Activated CD4-positive, alpha-beta T cell treated with anti-CD3 and anti-CD28 coated beads, Interleukin-2, amount 10 ng/mL, durations not matched to agents 7 days and 5 days (primary cell): ENCODE data around the gene C1orf52. TPM values are rescaled to one million over a fixed set of nuclear protein-coding genes. Genes with fewer than 3 reads are reported as not detected.
"Not testable (repeated sequence)": the region's sequence is repeated elsewhere in the genome, so short reads cannot be mapped to it uniquely, and the experiment has no call there.

ENCODE experiments used
- CTCF ChIA-PET: fragments of 350-600 bp; sonication (Branson Sonifier 250); formaldehyde crosslinking; loops from one replicate; lab custom pipeline; 2021; ENCODE audit warnings: antibody characterized with exemption; lab: Charles Lee
- POLR2A ChIA-PET: fragments of 350-600 bp; sonication (Branson Sonifier 250); formaldehyde crosslinking; loops from one replicate; lab custom pipeline; 2021; ENCODE audit warnings: antibody characterized with exemption; lab: Charles Lee
- DNase-seq: peaks from one replicate; pipeline ENCODE4 v3.0.0-alpha.2; 2020
- H3K27ac Mint-ChIP-seq: one replicate; pipeline ENCODE4 v1.8.0; 2021; ENCODE audit warnings: mild to moderate bottlenecking, moderate library complexity, mixed read lengths
- H3K27me3 Mint-ChIP-seq: one replicate; pipeline ENCODE4 v1.8.0; 2021; ENCODE audit warnings: mixed read lengths
- H3K36me3 Mint-ChIP-seq: one replicate; pipeline ENCODE4 v1.8.0; 2021; ENCODE audit warnings: low read depth, mixed read lengths
- H3K4me1 Mint-ChIP-seq: one replicate; pipeline ENCODE4 v1.8.0; 2021; ENCODE audit warnings: mixed read lengths
- H3K4me3 Mint-ChIP-seq: one replicate; pipeline ENCODE4 v1.8.0; 2021; ENCODE audit warnings: mild to moderate bottlenecking, moderate library complexity, mixed read lengths
- H3K9me3 Mint-ChIP-seq: one replicate; pipeline ENCODE4 v1.8.0; 2021; ENCODE audit warnings: mixed read lengths
- total RNA-seq, 2 experiments: library from RNA; stranded (reverse); gene quantifications; one replicate each; pipeline ENCODE4 v1.2.3, GENCODE V29; 2021

Gene C1orf52
- total RNA-seq, 2 experiments from 2014 or later: 24.5 to 26.4 TPM

GRCh38 chr1:85276215-85276977 lies 16.9 kb upstream of the C1orf52 start, which contains the start of gene BCL10:
Gene BCL10, minus strand, starts transcription at chr1:85276632. Its CDS starts 280 bp downstream, at chr1:85276352.
- H3K36me3 Mint-ChIP-seq: peaks cover 26% of the 10 kb centered on the region
- peak within 1 kb of the TSS; percentile 83 for H3K4me3 Mint-ChIP-seq
- H3K9me3 Mint-ChIP-seq: no peaks in the 10 kb centered on the region
- ChIA-PET CTCF (interaction anchor here (0.6 to 3.7 kb wide), 10 partner anchors 9 to 685 kb away, joined by 3 to 38 read pairs (median 4); partner anchors contain the start of gene C1orf52), POLR2A (interaction anchor here (1.9 kb wide), 1 partner anchor 18 kb away, joined by 13 read pairs; the partner anchor contains the start of gene C1orf52)
- DNase-seq: peak; percentile 97
- peaks cover 19% of the 10 kb centered on the region for H3K27me3 Mint-ChIP-seq
- peaks cover 50% of the 10 kb centered on the region for H3K4me1 Mint-ChIP-seq
- peak within 1 kb of the TSS; percentile 95 for H3K27ac Mint-ChIP-seq

GRCh38 chr1:85275701-85276214 lies 16.3 kb upstream of the C1orf52 start:
- H3K36me3 Mint-ChIP-seq: peaks cover 30% of the 10 kb centered on the region
- H3K4me1 Mint-ChIP-seq: peaks cover 56% of the 10 kb centered on the region
- peak overlapping the region; percentile 83 for H3K4me3 Mint-ChIP-seq
- peak; percentile 15 for DNase-seq
- H3K27me3 Mint-ChIP-seq: peaks cover 13% of the 10 kb centered on the region
- peak overlapping the region; percentile 95 for H3K27ac Mint-ChIP-seq
- H3K9me3 Mint-ChIP-seq: no peaks in the 10 kb centered on the region
- ChIA-PET POLR2A (interaction anchor here (1.9 kb wide), 1 partner anchor 17 kb away, joined by 13 read pairs; the partner anchor contains the start of gene C1orf52), CTCF (interaction anchor here (0.6 to 3.7 kb wide), 6 partner anchors 10 to 447 kb away, joined by 3 to 38 read pairs (median 3); partner anchors contain the start of gene C1orf52)

- Mint-ChIP-seq H3K27ac (peak overlapping the region; percentile 95), H3K4me3 (peak overlapping the region; percentile 83), H3K36me3 (peaks cover 34% of the 10 kb centered on the region), H3K27me3 (peaks cover 7% of the 10 kb centered on the region), H3K4me1 (peaks cover 58% of the 10 kb centered on the region), H3K9me3 (no peaks in the 10 kb centered on the region)
- no peak for DNase-seq
- POLR2A ChIA-PET: interaction anchor here (1.9 kb wide), 1 partner anchor 16 kb away, joined by 13 read pairs; the partner anchor contains the start of gene C1orf52
- CTCF ChIA-PET: interaction anchor here (1.2 to 3.7 kb wide), 2 partner anchors 10 to 16 kb away, joined by 3 to 38 read pairs; partner anchors contain the start of gene C1orf52
These were observed 15.5 kb upstream of the C1orf52 start for GRCh38 chr1:85274969-85275453.

- DNase-seq: no peak
- Mint-ChIP-seq H3K4me3 (no peak overlapping the region), H3K4me1 (peaks cover 51% of the 10 kb centered on the region), H3K27ac (no peak overlapping the region), H3K36me3 (peaks cover 41% of the 10 kb centered on the region), H3K27me3 (no peaks in the 10 kb centered on the region), H3K9me3 (no peaks in the 10 kb centered on the region)
- POLR2A ChIA-PET: no interaction called here
- CTCF ChIA-PET: interaction anchor here (5.5 kb wide), 1 partner anchor 14 kb away, joined by 46 read pairs; the partner anchor contains the start of gene C1orf52
These were observed 13.9 kb upstream of the C1orf52 start for GRCh38 chr1:85273397-85273796.

GRCh38 chr1:85268801-85269585 lies 9.5 kb upstream of the C1orf52 start:
- POLR2A ChIA-PET: no interaction called here
- DNase-seq: no peak
- Mint-ChIP-seq H3K27me3 (no peaks in the 10 kb centered on the region), H3K36me3 (peaks cover 49% of the 10 kb centered on the region), H3K9me3 (no peaks in the 10 kb centered on the region), H3K27ac (no peak overlapping the region), H3K4me1 (peaks cover 25% of the 10 kb centered on the region), H3K4me3 (no peak overlapping the region)
- CTCF ChIA-PET: interaction anchor here (0.6 to 5.5 kb wide), 4 partner anchors 9 to 204 kb away, joined by 3 to 46 read pairs (median 6); partner anchors contain the start of gene C1orf52

- H3K4me1 Mint-ChIP-seq: peaks cover 10% of the 10 kb centered on the region
- DNase-seq: no peak
- H3K36me3 Mint-ChIP-seq: peaks cover 47% of the 10 kb centered on the region
- CTCF ChIA-PET: interaction anchor here (1.6 kb wide), 1 partner anchor 8 kb away, joined by 7 read pairs; the partner anchor contains the start of gene C1orf52
- H3K27ac Mint-ChIP-seq: peak overlapping the region; percentile 14
- no peak overlapping the region for H3K4me3 Mint-ChIP-seq
- H3K27me3 Mint-ChIP-seq: no peaks in the 10 kb centered on the region
- POLR2A ChIA-PET: no interaction called here
- H3K9me3 Mint-ChIP-seq: no peaks in the 10 kb centered on the region
These were observed 7.9 kb upstream of the C1orf52 start for GRCh38 chr1:85267313-85267712.

- Mint-ChIP-seq H3K27ac (peak overlapping the region; percentile 43), H3K36me3 (peaks cover 40% of the 10 kb centered on the region), H3K4me1 (peaks cover 7% of the 10 kb centered on the region), H3K4me3 (no peak overlapping the region), H3K27me3 (no peaks in the 10 kb centered on the region), H3K9me3 (peaks cover 7% of the 10 kb centered on the region)
- ChIA-PET CTCF (interaction anchor here (0.7 to 1.8 kb wide), 2 partner anchors 320 to 321 kb away, joined by 3 to 4 read pairs; no protein-coding TSS in a partner anchor), POLR2A (no interaction called here)
- DNase-seq: no peak
These were observed 4.7 kb upstream of the C1orf52 start for GRCh38 chr1:85264150-85264549.

GRCh38 chr1:85262985-85263384 lies 3.5 kb upstream of the C1orf52 start:
- Mint-ChIP-seq H3K4me1 (peaks cover 14% of the 10 kb centered on the region), H3K4me3 (no peak overlapping the region), H3K27ac (no peak overlapping the region), H3K36me3 (peaks cover 44% of the 10 kb centered on the region), H3K27me3 (no peaks in the 10 kb centered on the region), H3K9me3 (peaks cover 7% of the 10 kb centered on the region)
- CTCF ChIA-PET: interaction anchor here (1.8 kb wide), 1 partner anchor 318 kb away, joined by 4 read pairs; no protein-coding TSS in a partner anchor
- no peak for DNase-seq
- POLR2A ChIA-PET: no interaction called here

GRCh38 chr1:85259912-85260274 lies 431 bp upstream of the C1orf52 start:
- no peak for DNase-seq
- ChIA-PET POLR2A (interaction anchor here (2.8 kb wide), 1 partner anchor 16 kb away, joined by 13 read pairs; the partner anchor contains the start of gene BCL10), CTCF (interaction anchor here (0.6 to 4.0 kb wide), 28 partner anchors 8 to 1132 kb away, joined by 3 to 46 read pairs (median 4); partner anchors contain the start of gene BCL10)
- Mint-ChIP-seq H3K4me1 (peaks cover 35% of the 10 kb centered on the region), H3K27ac (peak overlapping the region; percentile 97), H3K27me3 (no peaks in the 10 kb centered on the region), H3K36me3 (peaks cover 46% of the 10 kb centered on the region), H3K4me3 (peak overlapping the region; percentile 96), H3K9me3 (peaks cover 7% of the 10 kb centered on the region)

- POLR2A ChIA-PET: interaction anchor here (2.8 kb wide), 1 partner anchor 18 kb away, joined by 13 read pairs; the partner anchor contains the start of gene BCL10
- H3K4me1 Mint-ChIP-seq: peaks cover 42% of the 10 kb centered on the region
- no peak for DNase-seq
- H3K36me3 Mint-ChIP-seq: peaks cover 39% of the 10 kb centered on the region
- peaks cover 7% of the 10 kb centered on the region for H3K9me3 Mint-ChIP-seq
- H3K27ac Mint-ChIP-seq: peak overlapping the region; percentile 97
- no peaks in the 10 kb centered on the region for H3K27me3 Mint-ChIP-seq
- peak overlapping the region; percentile 96 for H3K4me3 Mint-ChIP-seq
- CTCF ChIA-PET: interaction anchor here (0.7 to 4.0 kb wide), 33 partner anchors 10 to 1133 kb away, joined by 3 to 46 read pairs (median 4); partner anchors contain the start of gene BCL10
These were observed 835 bp downstream of the C1orf52 start for GRCh38 chr1:85258536-85259117.

- CTCF ChIA-PET: interaction anchor here (0.7 to 2.2 kb wide), 2 partner anchors 10 to 19 kb away, joined by 3 to 5 read pairs; partner anchors contain the start of gene C1orf52
- DNase-seq, H3K4me3 Mint-ChIP-seq, H3K27ac Mint-ChIP-seq, POLR2A ChIA-PET, H3K27me3 Mint-ChIP-seq, H3K9me3 Mint-ChIP-seq: not testable (repeated sequence)
- peaks cover 13% of the 10 kb centered on the region for H3K4me1 Mint-ChIP-seq
- H3K36me3 Mint-ChIP-seq: peaks cover 31% of the 10 kb centered on the region
These were observed 10.4 kb downstream of the C1orf52 start for GRCh38 chr1:85249042-85249441.
